ENCODE results near the gene PXDN. TPM values are rescaled to one million over a fixed set of nuclear protein-coding genes. Genes with fewer than 3 reads are reported as not detected.

The PXDN gene
- total and polyA plus RNA-seq, 2 donors (not counting 3 experiments of a cell fraction or from before 2014, with no cell fraction given) = 231 to 308 TPM

DNA sequence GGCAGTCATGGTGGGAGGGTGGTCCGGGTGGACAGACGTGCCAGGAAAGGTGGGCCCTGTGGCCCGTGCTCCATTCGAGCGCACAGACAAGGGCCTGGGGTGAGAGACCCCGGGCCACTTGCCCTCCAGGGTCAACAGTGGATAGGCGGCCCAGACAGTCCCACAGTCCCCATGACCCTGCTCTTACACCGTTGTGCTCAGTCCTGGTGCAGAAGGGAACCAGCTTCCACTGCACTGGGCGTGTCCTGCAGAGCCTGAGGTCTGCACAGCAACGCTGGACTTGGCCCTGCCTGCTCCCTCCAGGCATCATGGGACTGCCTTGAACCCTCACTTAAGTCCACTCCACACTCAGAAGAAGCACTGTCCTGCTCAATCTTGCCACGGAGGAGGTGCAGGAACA is 52.0 kb downstream of the PXDN start:
- no peaks in the 10 kb centered on the region for H4K20me1 ChIP-seq (replicated peaks; ENCODE audit: control insufficient read depth, extremely low read depth, insufficient read depth, low read length)
- no TSS peak for BruUV-seq (replicated peaks)
- peaks cover 0 to 11% of the 10 kb centered on the region in 2 experiments for H3K36me3 ChIP-seq (ENCODE audit: control insufficient read depth in 2 of 2, extremely low read depth in 1 of 2, insufficient read depth in 2 of 2, low read length in 2 of 2)
- no peak overlapping the region for H3K4me3 ChIP-seq (replicated peaks in 1 of 3; ENCODE audit: insufficient read depth in 1 of 3, low read depth in 1 of 3, low read length in 3 of 3)
- H2AFZ ChIP-seq (ENCODE audit: low read depth, low read length) = no peak overlapping the region
- peaks cover 14% of the 10 kb centered on the region for H3K79me2 ChIP-seq (ENCODE audit: control insufficient read depth, insufficient read depth, low read length)
- dilution Hi-C loops (cut with MboI; ENCODE audit: extremely low pct_ligation_motif_present, low sequenced_read_pairs) = no loop called here
- H3K4me1 ChIP-seq (ENCODE audit: control insufficient read depth, extremely low read depth, insufficient read depth, low read length) = no peaks in the 10 kb centered on the region
- H3K27me3 ChIP-seq (ENCODE audit: control insufficient read depth in 2 of 2, insufficient read depth in 2 of 2, low read length in 2 of 2) = no peaks in the 10 kb centered on the region
- H3K9ac ChIP-seq (replicated peaks; ENCODE audit: extremely low read depth, insufficient read depth, low read length) = no peak overlapping the region
- DNase-seq (ENCODE audit: low read depth, low spot score) = no peak
- no peak for FAIRE-seq
- no peaks in the 10 kb centered on the region for H3K9me1 ChIP-seq (replicated peaks; ENCODE audit: control insufficient read depth, extremely low read depth, insufficient read depth, low read length)
- POLR2A ChIA-PET = no interaction called here
- H3K4me2 ChIP-seq (ENCODE audit: insufficient read depth, low read length) = no peak overlapping the region
- intact Hi-C loops (cut with micrococcal nuclease) = no loop called here
- no peaks in the 10 kb centered on the region for H3K9me3 ChIP-seq (replicated peaks; ENCODE audit: control insufficient read depth, insufficient read depth, low read length)
- no peak overlapping the region for H3K27ac ChIP-seq (ENCODE audit: insufficient read depth, low read depth, low read length)
- TF ChIP-seq POLR2AphosphoS5 (IDR thresholded peaks at IDR 0.05; ENCODE audit: insufficient read depth, low read depth, low read length) = no peak
- TF ChIP-seq EZH2 (IDR thresholded peaks at IDR 0.05; ENCODE audit: borderline replicate concordance, low read depth, low read length, severe bottlenecking) = no peak
- no peak for TF ChIP-seq MAX (IDR thresholded peaks at IDR 0.05; ENCODE audit: insufficient read depth, insufficient read length)
- no peak for TF ChIP-seq POLR2A (IDR thresholded peaks at IDR 0.05; ENCODE audit: low read depth, low read length)
- no peak for TF ChIP-seq MYC (IDR thresholded peaks at IDR 0.05; ENCODE audit: low read depth, low read length)
- no peak for TF ChIP-seq FOS (IDR thresholded peaks at IDR 0.05; ENCODE audit: borderline replicate concordance, insufficient read depth, low read length)
- TF ChIP-seq CTCF (IDR thresholded peaks at IDR 0.05; ENCODE audit: extremely low read depth in 1 of 2, insufficient read depth in 1 of 2, low read depth in 1 of 2, low read length in 2 of 2) = no peak
- no peak for TF ChIP-seq JUN (IDR thresholded peaks at IDR 0.05; ENCODE audit: borderline replicate concordance, insufficient read depth, insufficient read length, low read depth)
- TF ChIP-seq GATA2 (IDR thresholded peaks at IDR 0.05; ENCODE audit: insufficient read depth, insufficient read length, low read depth, low read length) = no peak
- CTCF ChIA-PET = no interaction called here
